HCT116 (cell line): ENCODE measurements around the gene ENHO. TPM values are rescaled to one million over a fixed set of nuclear protein-coding genes. Genes with fewer than 3 reads are reported as not detected.

Source experiments
- ATAC-seq: fragments of 200-7000 bp; cut with Tn5 transposase; 2 replicates; pipeline ENCODE4 v1.9.1; 2020; ENCODE audit warnings: mild to moderate bottlenecking, moderate library complexity
- BruUV-seq: library from RNA; stranded (reverse); fragments of 400-500 nt; replicated peaks from 2 replicates; lab custom pipeline; 2021; lab: Mats Ljungman, UMichigan
- CTCF ChIA-PET: fragments of 300-600 bp; sonication (Branson Sonifier 250); formaldehyde crosslinking; loops from one replicate; lab custom pipeline; 2021; ENCODE audit warnings: antibody characterized with exemption; lab: Charles Lee
- POLR2A ChIA-PET: fragments of 300-600, 350-600 bp; sonication (Branson Sonifier 250); formaldehyde crosslinking; loops from one replicate; lab custom pipeline; 2021; ENCODE audit warnings: antibody characterized with exemption; lab: Charles Lee
- RAD21 ChIA-PET, 2 experiments: fragments of 300-600 bp; sonication (Branson Sonifier 250); formaldehyde crosslinking; loops; one replicate each; lab custom pipeline; 2023; ENCODE audit warnings: low total read pairs in 2 of 2; ENCODE audit not compliant: uncharacterized antibody in 2 of 2, unreplicated experiment in 2 of 2, low non-redundant PET in 1 of 2; lab: Charles Lee
- DNase-seq: peaks from one replicate; pipeline ENCODE4 v3.0.0-alpha.2; 2010; ENCODE audit warnings: low read depth, low spot score
- H2AFZ ChIP-seq: fragments of 200-600 bp; shearing (Covaris generic), sonication (generic); 2 replicates; pipeline ENCODE4 v1.6.1; 2017; ENCODE audit warnings: low read depth, mixed run types, mixed read lengths, antibody characterized with exemption, low read length; ENCODE audit not compliant: poor library complexity, severe bottlenecking
- H3K27ac ChIP-seq: 2 replicates; pipeline ENCODE4 v1.5.1; 2012; ENCODE audit warnings: low read depth, low read length
- H3K27me3 ChIP-seq: fragments of 200-600 bp; sonication (generic); 2 replicates; pipeline ENCODE4 v1.6.1; 2016; ENCODE audit warnings: mixed run types, low read length, mixed read lengths; ENCODE audit not compliant: insufficient read depth
- H3K36me3 ChIP-seq, 2 experiments: fragments of 200-500 bp in 1 of 2; fragments of 200-600 bp in 1 of 2; sonication (Bioruptor generic) in 1 of 2; sonication (generic) in 1 of 2; 2 replicates each; pipeline versions ENCODE4 v1.5.1 to v1.6.1; 2014 to 2016; ENCODE audit warnings: low read length in 2 of 2, inconsistent platforms in 1 of 2, mixed read lengths in 1 of 2, mixed run types in 1 of 2; ENCODE audit not compliant: insufficient read depth in 2 of 2, control insufficient read depth in 1 of 2
- H3K4me1 ChIP-seq, 2 experiments: fragments of 200-600 bp in 1 of 2; sonication (generic) in 1 of 2; 2 replicates each; pipeline versions ENCODE4 v1.5.1 to v1.6.1; 2012 to 2017; ENCODE audit warnings: low read length in 2 of 2, inconsistent platforms in 1 of 2, mild to moderate bottlenecking in 1 of 2, mixed read lengths in 1 of 2, mixed run types in 1 of 2, moderate library complexity in 1 of 2; ENCODE audit not compliant: insufficient read depth in 2 of 2, control insufficient read depth in 1 of 2
- H3K4me2 ChIP-seq: fragments of 200-600 bp; sonication (generic); 2 replicates; pipeline ENCODE4 v1.6.1; 2017; ENCODE audit warnings: mixed run types, low read length, mixed read lengths
- H3K4me3 ChIP-seq, 2 experiments: fragments of 200-600 bp in 1 of 2; sonication (generic) in 1 of 2; replicated peaks in 1 of 2; 2 replicates each; pipeline ENCODE4 v1.5.1; 2011 to 2016; ENCODE audit warnings: low read length in 2 of 2, control low read depth in 1 of 2, low read depth in 1 of 2, mild to moderate bottlenecking in 1 of 2, mixed read lengths in 1 of 2, mixed run types in 1 of 2
- H3K79me2 ChIP-seq: fragments of 200-600 bp; sonication (generic); 2 replicates; pipeline ENCODE4 v1.6.1; 2017; ENCODE audit warnings: mild to moderate bottlenecking, mixed run types, low read length, moderate library complexity, mixed read lengths; ENCODE audit not compliant: insufficient read depth
- H3K9ac ChIP-seq: fragments of 200-600 bp; sonication (generic); 2 replicates; pipeline ENCODE4 v1.6.1; 2016; ENCODE audit warnings: low read length, mixed read lengths
- H3K9me2 ChIP-seq: fragments of 200-600 bp; sonication (generic), shearing (Covaris generic); 2 replicates; pipeline ENCODE4 v1.6.1; 2017; ENCODE audit warnings: mixed run types, mild to moderate bottlenecking, moderate library complexity; ENCODE audit not compliant: insufficient read depth
- H3K9me3 ChIP-seq, 2 experiments: fragments of 200-500 bp in 1 of 2; fragments of 200-600 bp in 1 of 2; sonication (Bioruptor generic) in 1 of 2; sonication (generic) in 1 of 2; 2 replicates each; pipeline ENCODE4 v1.6.1; 2014 to 2017; ENCODE audit warnings: low read length in 2 of 2, mixed read lengths in 2 of 2, inconsistent platforms in 1 of 2, low read depth in 1 of 2, mild to moderate bottlenecking in 1 of 2, mixed run types in 1 of 2, moderate library complexity in 1 of 2; ENCODE audit not compliant: control insufficient read depth in 1 of 2, insufficient read depth in 1 of 2
- H4K20me1 ChIP-seq: fragments of 200-600 bp; sonication (generic), shearing (Covaris generic); 2 replicates; pipeline ENCODE4 v1.6.1; 2017; ENCODE audit warnings: mixed run types, mild to moderate bottlenecking, moderate library complexity; ENCODE audit not compliant: insufficient read depth
- EZH2 ChIP-seq: fragments of 200-600 bp; sonication (generic); IDR thresholded peaks from 2 replicates; pipeline ENCODE4 v1.6.1; 2017; ENCODE audit warnings: antibody characterized with exemption, mixed run types
- JUND ChIP-seq: IDR thresholded peaks from 2 replicates; pipeline ENCODE4 v1.6.1; 2012
- POLR2A ChIP-seq: IDR thresholded peaks from 2 replicates; pipeline ENCODE4 v1.7.0; 2011; ENCODE audit warnings: borderline replicate concordance; ENCODE audit not compliant: insufficient read depth, insufficient read length; ENCODE audit errors: extremely low read depth
- POLR2AphosphoS5 ChIP-seq: IDR thresholded peaks from 2 replicates; pipeline ENCODE4 v1.6.1; 2011; ENCODE audit warnings: mild to moderate bottlenecking, low read depth, low read length, moderate library complexity
- RAD21 ChIP-seq: IDR thresholded peaks from 2 replicates; pipeline ENCODE4 v1.6.1; 2012; ENCODE audit warnings: low read depth, mild to moderate bottlenecking
- SP1 ChIP-seq: IDR thresholded peaks from 2 replicates; pipeline ENCODE4 v1.6.1; 2012; ENCODE audit warnings: low read depth
- TCF7L2 ChIP-seq: IDR thresholded peaks from 2 replicates; pipeline ENCODE4 v1.7.0; 2011; ENCODE audit warnings: borderline replicate concordance, inconsistent platforms; ENCODE audit not compliant: insufficient read depth, insufficient read length; ENCODE audit errors: extremely low read depth
- intact Hi-C: fragments of 100-400 bp; cut with micrococcal nuclease; formaldehyde crosslinking; loops from 2 replicates; pipeline ENCODE4 v1.10.0; 2022
- total RNA-seq: library from RNA; stranded (reverse); gene quantifications from one replicate; pipeline ENCODE4 v1.2.1, GENCODE V29; 2021; ENCODE audit not compliant: unreplicated experiment
- TF ChIP-seq, protein P1 (sequence below): IDR thresholded peaks from 2 replicates; pipeline ENCODE4 v1.6.1; 2012; ENCODE audit warnings: low read depth
- TF ChIP-seq, protein P2 (sequence below): IDR thresholded peaks from 2 replicates; pipeline ENCODE4 v1.6.1; 2012
- TF ChIP-seq, protein P3 (sequence below): IDR thresholded peaks from 2 replicates; pipeline ENCODE4 v1.6.1; 2011; ENCODE audit warnings: mild to moderate bottlenecking, low read length, moderate library complexity; ENCODE audit not compliant: insufficient replicate concordance; ENCODE audit errors: extremely low read depth

Gene ENHO
- total RNA-seq, 1 experiment from 2014 or later = 6.1 TPM

DNA sequence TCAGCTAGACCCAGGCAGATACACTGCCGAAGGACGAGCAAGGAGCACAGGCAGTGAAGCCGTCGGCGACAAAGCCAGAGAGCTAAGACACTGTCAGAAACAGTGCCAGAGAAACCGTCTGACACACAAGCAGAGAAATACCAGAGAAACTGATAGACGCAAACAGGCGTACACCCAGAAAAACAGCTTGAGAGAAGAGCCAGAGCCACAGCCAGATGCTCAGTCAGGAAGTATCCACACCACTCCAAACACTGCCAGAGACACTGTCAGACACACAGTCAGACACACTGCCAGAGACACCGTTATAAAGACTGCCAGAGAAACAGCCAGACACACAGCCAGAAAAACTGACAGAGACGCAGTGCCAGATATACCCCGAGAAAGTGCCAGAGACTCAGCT, 47.6 kb upstream of the ENHO start:
- no peak for ATAC-seq
- Histone ChIP-seq H3K4me1 (no peaks in the 10 kb centered on the region; a peak in 1 of 4 replicates), H3K27ac (no peak overlapping the region), H3K9me3 (no peaks in the 10 kb centered on the region), H2AFZ (no peak overlapping the region), H3K4me3 (no peak overlapping the region), H3K79me2 (no peaks in the 10 kb centered on the region), H3K36me3 (no peaks in the 10 kb centered on the region), H3K27me3 (no peaks in the 10 kb centered on the region), H3K4me2 (no peak overlapping the region), H3K9ac (no peak overlapping the region), H3K9me2 (no peaks in the 10 kb centered on the region), H4K20me1 (no peaks in the 10 kb centered on the region)
- POLR2A ChIA-PET = no interaction called here
- no peak for DNase-seq
- BruUV-seq = no TSS peak
- RAD21 ChIA-PET = no interaction called here
- TF ChIP-seq RAD21 = no peak
- no peak for TF ChIP-seq SP1
- no peak for TF ChIP-seq JUND
- no peak for TF ChIP-seq POLR2AphosphoS5
- TF ChIP-seq, protein P1, sequence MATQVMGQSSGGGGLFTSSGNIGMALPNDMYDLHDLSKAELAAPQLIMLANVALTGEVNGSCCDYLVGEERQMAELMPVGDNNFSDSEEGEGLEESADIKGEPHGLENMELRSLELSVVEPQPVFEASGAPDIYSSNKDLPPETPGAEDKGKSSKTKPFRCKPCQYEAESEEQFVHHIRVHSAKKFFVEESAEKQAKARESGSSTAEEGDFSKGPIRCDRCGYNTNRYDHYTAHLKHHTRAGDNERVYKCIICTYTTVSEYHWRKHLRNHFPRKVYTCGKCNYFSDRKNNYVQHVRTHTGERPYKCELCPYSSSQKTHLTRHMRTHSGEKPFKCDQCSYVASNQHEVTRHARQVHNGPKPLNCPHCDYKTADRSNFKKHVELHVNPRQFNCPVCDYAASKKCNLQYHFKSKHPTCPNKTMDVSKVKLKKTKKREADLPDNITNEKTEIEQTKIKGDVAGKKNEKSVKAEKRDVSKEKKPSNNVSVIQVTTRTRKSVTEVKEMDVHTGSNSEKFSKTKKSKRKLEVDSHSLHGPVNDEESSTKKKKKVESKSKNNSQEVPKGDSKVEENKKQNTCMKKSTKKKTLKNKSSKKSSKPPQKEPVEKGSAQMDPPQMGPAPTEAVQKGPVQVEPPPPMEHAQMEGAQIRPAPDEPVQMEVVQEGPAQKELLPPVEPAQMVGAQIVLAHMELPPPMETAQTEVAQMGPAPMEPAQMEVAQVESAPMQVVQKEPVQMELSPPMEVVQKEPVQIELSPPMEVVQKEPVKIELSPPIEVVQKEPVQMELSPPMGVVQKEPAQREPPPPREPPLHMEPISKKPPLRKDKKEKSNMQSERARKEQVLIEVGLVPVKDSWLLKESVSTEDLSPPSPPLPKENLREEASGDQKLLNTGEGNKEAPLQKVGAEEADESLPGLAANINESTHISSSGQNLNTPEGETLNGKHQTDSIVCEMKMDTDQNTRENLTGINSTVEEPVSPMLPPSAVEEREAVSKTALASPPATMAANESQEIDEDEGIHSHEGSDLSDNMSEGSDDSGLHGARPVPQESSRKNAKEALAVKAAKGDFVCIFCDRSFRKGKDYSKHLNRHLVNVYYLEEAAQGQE = no peak
- TF ChIP-seq EZH2 = no peak
- intact Hi-C loops = no loop called here
- CTCF ChIA-PET = interaction anchor here (1.0 kb wide), 1 partner anchor 21 kb away, joined by 3 read pairs; no protein-coding TSS in a partner anchor

DNA sequence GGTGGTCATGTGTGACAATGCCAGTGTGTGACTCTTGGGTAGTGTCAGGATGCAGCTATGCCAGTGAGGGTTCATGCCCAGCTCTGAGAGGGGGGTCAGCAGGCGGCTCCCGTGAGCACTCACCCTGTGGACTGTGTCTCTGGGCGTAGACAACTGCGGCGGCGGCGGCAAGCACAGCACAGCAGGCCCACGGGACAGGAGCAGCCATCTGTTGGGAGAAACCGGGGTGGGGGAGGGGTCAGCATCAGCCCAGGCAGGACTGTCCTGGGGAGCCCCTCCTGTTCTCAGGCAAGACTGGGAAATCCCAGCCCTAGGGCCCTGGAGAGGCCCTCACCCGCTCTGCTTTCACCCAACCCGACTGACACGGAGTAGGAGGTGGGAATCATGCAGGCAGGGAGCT, 46.0 kb upstream of the ENHO start:
- intact Hi-C loops = no loop called here
- no peak for ATAC-seq
- Histone ChIP-seq H3K9me3 (no peaks in the 10 kb centered on the region), H3K4me3 (no peak overlapping the region), H3K79me2 (no peaks in the 10 kb centered on the region), H3K4me2 (no peak overlapping the region), H2AFZ (no peak overlapping the region), H3K36me3 (no peaks in the 10 kb centered on the region), H3K9ac (no peak overlapping the region), H3K9me2 (no peaks in the 10 kb centered on the region), H4K20me1 (no peaks in the 10 kb centered on the region), H3K27ac (no peak overlapping the region), H3K4me1 (no peaks in the 10 kb centered on the region; a peak in 1 of 4 replicates), H3K27me3 (no peaks in the 10 kb centered on the region)
- BruUV-seq = no TSS peak
- ChIA-PET CTCF (no interaction called here), RAD21 (no interaction called here), POLR2A (no interaction called here)
- DNase-seq = no peak
- TF ChIP-seq, protein P2, sequence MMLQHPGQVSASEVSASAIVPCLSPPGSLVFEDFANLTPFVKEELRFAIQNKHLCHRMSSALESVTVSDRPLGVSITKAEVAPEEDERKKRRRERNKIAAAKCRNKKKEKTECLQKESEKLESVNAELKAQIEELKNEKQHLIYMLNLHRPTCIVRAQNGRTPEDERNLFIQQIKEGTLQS = no peak
- TF ChIP-seq POLR2A (no peak), TCF7L2 (no peak), POLR2AphosphoS5 (no peak)
- TF ChIP-seq, protein P1 = no peak
- TF ChIP-seq, protein P3, sequence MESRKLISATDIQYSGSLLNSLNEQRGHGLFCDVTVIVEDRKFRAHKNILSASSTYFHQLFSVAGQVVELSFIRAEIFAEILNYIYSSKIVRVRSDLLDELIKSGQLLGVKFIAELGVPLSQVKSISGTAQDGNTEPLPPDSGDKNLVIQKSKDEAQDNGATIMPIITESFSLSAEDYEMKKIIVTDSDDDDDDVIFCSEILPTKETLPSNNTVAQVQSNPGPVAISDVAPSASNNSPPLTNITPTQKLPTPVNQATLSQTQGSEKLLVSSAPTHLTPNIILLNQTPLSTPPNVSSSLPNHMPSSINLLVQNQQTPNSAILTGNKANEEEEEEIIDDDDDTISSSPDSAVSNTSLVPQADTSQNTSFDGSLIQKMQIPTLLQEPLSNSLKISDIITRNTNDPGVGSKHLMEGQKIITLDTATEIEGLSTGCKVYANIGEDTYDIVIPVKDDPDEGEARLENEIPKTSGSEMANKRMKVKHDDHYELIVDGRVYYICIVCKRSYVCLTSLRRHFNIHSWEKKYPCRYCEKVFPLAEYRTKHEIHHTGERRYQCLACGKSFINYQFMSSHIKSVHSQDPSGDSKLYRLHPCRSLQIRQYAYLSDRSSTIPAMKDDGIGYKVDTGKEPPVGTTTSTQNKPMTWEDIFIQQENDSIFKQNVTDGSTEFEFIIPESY = no peak
